ENCODE data around the gene CNTN4. TPM values are rescaled to one million over a fixed set of nuclear protein-coding genes. Genes with fewer than 3 reads are reported as not detected.

Gene CNTN4
- total RNA-seq, 6 experiments from 2014 or later: 1.5 to 3.9 (median 1.7) TPM

GRCh38 chr3:2583046-2583445, 484.4 kb downstream of the CNTN4 start:
- ATAC-seq: no peak
- Histone ChIP-seq H3K27ac (no peak overlapping the region), H3K4me3 (no peak overlapping the region), H3K4me1 (no peaks in the 10 kb centered on the region), H3K36me3 (no peaks in the 10 kb centered on the region), H3K27me3 (no peaks in the 10 kb centered on the region), H3K9me3 (no peaks in the 10 kb centered on the region)
- intact Hi-C loops (cut with DNase I): no loop called here
- DNase-seq: no peak
- 52% methylated on average over 2 of the region's 2 CpGs for WGBS (ENCODE audit: insufficient coverage, low coverage, low lambda C conversion rate, missing lambda C conversion rate)
- TF ChIP-seq CTCF (IDR thresholded peaks at IDR 0.05): no peak

GRCh38 chr3:2589336-2589969, 490.8 kb downstream of the CNTN4 start:
- Histone ChIP-seq H3K36me3 (no peaks in the 10 kb centered on the region), H3K4me3 (no peak overlapping the region), H3K4me1 (no peaks in the 10 kb centered on the region), H3K27ac (no peak overlapping the region), H3K27me3 (no peaks in the 10 kb centered on the region), H3K9me3 (no peaks in the 10 kb centered on the region)
- ATAC-seq (no peak), DNase-seq (no peak)
- 60% methylated on average over 1 of the region's 6 CpGs for WGBS (ENCODE audit: insufficient coverage, low coverage, low lambda C conversion rate, missing lambda C conversion rate)
- intact Hi-C loops (cut with DNase I): no loop called here
- TF ChIP-seq POLR2A (IDR thresholded peaks at IDR 0.05): no peak
- TF ChIP-seq CTCF (IDR thresholded peaks at IDR 0.05): no peak

GRCh38 chr3:2595486-2595885, 496.8 kb downstream of the CNTN4 start:
- H3K27ac ChIP-seq: no peak overlapping the region
- H3K4me1 ChIP-seq: no peaks in the 10 kb centered on the region
- intact Hi-C loops (cut with DNase I): no loop called here
- H3K9me3 ChIP-seq: no peaks in the 10 kb centered on the region
- no peaks in the 10 kb centered on the region for H3K36me3 ChIP-seq
- DNase-seq (no peak), ATAC-seq (no peak)
- 62% methylated on average over 3 of the region's 4 CpGs for WGBS (ENCODE audit: insufficient coverage, low coverage, low lambda C conversion rate, missing lambda C conversion rate)
- TF ChIP-seq POLR2A (IDR thresholded peaks at IDR 0.05): no peak
- TF ChIP-seq CTCF (IDR thresholded peaks at IDR 0.05): no peak
- no peak overlapping the region for H3K4me3 ChIP-seq
- no peaks in the 10 kb centered on the region for H3K27me3 ChIP-seq

- intact Hi-C loops (cut with DNase I): no loop called here
- WGBS (ENCODE audit: insufficient coverage, low coverage, low lambda C conversion rate, missing lambda C conversion rate): 33% methylated on average over 1 of the region's 3 CpGs
- no peaks in the 10 kb centered on the region for H3K9me3 ChIP-seq
- H3K4me3 ChIP-seq: no peak overlapping the region
- H3K4me1 ChIP-seq: no peaks in the 10 kb centered on the region
- H3K36me3 ChIP-seq: no peaks in the 10 kb centered on the region
- H3K27me3 ChIP-seq: no peaks in the 10 kb centered on the region
- H3K27ac ChIP-seq: no peak overlapping the region
- DNase-seq (no peak), ATAC-seq (no peak)
- TF ChIP-seq CTCF (IDR thresholded peaks at IDR 0.05) (no peak), POLR2A (IDR thresholded peaks at IDR 0.05) (no peak)
Observed at GRCh38 chr3:2597615-2598014, 498.9 kb downstream of the CNTN4 start.

- Histone ChIP-seq H3K9me3 (no peaks in the 10 kb centered on the region), H3K36me3 (no peaks in the 10 kb centered on the region), H3K27ac (no peak overlapping the region), H3K4me1 (no peaks in the 10 kb centered on the region), H3K27me3 (no peaks in the 10 kb centered on the region), H3K4me3 (no peak overlapping the region)
- ATAC-seq (no peak), DNase-seq (no peak)
- intact Hi-C loops (cut with DNase I): no loop called here
- no peak for TF ChIP-seq CTCF (IDR thresholded peaks at IDR 0.05)
- TF ChIP-seq POLR2A (IDR thresholded peaks at IDR 0.05): no peak
- WGBS (ENCODE audit: insufficient coverage, low coverage, low lambda C conversion rate, missing lambda C conversion rate): 67% methylated on average over 1 of the region's 1 CpG
Observed at GRCh38 chr3:2599471-2599870, 500.8 kb downstream of the CNTN4 start.

Data from right lobe of liver (tissue), 6 donors.